KOPT-K1 (cell line): ENCODE data around the gene SEMA7A.

ENCODE experiments used
- H3K27ac ChIP-seq: fragments of 200-600 bp; sonication (generic); 2 replicates; pipeline ENCODE4 v1.5.1; 2016; ENCODE audit warnings: antibody characterized with exemption, mild to moderate bottlenecking, low read depth, low read length; ENCODE audit not compliant: poor library complexity, severe bottlenecking
- H3K36me3 ChIP-seq: fragments of 200-600 bp; sonication (generic); 2 replicates; pipeline ENCODE4 v1.5.1; 2017; ENCODE audit warnings: antibody characterized with exemption, mild to moderate bottlenecking, low read length, moderate library complexity; ENCODE audit not compliant: insufficient read depth
- H3K9me3 ChIP-seq: fragments of 200-600 bp; sonication (generic); 2 replicates; pipeline ENCODE4 v1.5.1; 2017; ENCODE audit warnings: antibody characterized with exemption, low read length, mild to moderate bottlenecking; ENCODE audit not compliant: insufficient read depth, poor library complexity, severe bottlenecking

The SEMA7A gene

DNA sequence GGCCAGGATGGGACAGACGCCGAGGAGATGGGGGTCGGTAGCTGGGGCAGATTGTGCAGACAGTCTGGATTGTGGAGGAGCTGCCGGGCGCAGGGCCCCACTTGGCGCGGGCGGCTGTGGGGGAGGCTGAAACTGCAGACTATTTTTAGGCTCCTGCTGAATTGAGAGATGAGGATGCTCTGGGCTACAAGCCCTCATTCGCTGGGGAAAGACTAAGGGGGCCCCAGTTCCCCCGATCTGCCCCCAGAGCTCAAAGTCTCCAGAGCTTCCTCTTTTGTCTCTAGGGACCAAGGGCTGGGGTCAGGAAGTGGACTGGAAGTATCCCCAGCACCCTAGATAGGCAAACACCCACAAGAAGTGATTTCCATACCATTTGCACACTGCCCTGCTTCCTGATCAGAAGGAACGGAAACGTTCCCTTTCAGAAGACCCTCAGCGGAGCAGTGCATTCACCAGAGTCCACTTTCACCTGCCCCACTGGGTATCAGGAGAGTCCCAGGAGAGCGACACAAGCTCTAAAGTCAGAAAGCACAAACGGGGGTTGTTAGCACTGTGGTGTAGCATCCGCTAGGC, 29.7 kb downstream of the SEMA7A start:
- Histone ChIP-seq H3K9me3 (no peaks in the 10 kb centered on the region), H3K27ac (peak overlapping the region; percentile 99)

DNA sequence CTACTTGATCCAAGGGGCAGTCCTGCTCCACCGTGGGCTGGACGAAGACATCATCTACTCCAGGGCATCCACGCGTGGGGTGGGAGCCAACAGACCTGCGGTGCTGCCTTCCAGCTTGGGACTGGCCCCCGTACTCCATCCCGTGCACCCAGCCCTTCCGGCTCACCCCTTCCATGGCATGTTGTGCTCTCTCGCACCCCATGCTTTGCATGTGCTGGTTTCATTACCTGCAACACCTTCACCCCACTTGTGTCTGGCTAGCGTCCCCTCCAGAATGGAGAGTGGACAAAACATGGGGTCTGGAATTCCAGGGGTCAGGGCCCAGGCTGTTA, 30.2 kb downstream of the SEMA7A start:
- no peaks in the 10 kb centered on the region for H3K9me3 ChIP-seq
- peak overlapping the region; percentile 99 for H3K27ac ChIP-seq
- peaks cover 14% of the 10 kb centered on the region; the same call in 1 of the 2 replicates for H3K36me3 ChIP-seq

More for the DNA sequence above, 29.7 kb downstream of the SEMA7A start:
- H3K36me3 ChIP-seq = peaks cover 19% of the 10 kb centered on the region; the same call in 1 of the 2 replicates

DNA sequence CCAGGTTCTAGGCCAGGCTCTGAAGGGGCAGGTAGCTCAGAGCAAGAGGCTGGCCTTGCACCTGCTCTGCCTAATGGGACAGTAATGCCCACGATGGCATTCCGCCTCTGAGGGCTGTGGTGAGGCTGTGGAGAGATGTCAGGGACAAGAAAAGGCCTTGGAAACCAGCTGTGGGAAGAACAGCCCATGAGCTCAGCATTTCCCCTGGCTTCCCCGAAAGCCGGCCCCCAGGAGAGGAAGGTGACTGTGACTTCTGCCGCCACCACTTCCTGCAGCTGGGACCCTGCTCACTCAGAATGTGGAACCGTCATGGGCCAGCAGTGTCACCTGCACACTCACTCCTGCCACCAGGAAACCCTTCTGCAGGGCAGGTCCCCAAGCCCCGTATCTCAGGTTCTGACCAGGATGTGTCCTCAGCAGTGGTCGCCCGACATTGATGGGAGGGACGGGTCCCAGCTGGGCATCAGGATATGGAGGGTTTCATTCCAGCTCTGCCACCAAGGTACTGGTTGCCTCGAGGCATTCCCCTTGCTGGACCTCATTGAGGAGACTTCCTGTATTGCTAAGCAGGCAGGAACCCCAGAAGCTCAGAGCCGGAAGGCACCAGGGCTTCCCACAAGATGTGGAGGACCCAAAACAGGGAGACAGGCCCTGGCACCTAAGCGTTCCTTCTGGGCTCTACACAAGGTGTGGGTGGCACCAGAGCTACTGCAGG, 30.7 kb downstream of the SEMA7A start:
- Histone ChIP-seq H3K36me3 (peaks cover 11% of the 10 kb centered on the region; the same call in 1 of the 2 replicates), H3K27ac (peak overlapping the region; percentile 99), H3K9me3 (no peaks in the 10 kb centered on the region)

DNA sequence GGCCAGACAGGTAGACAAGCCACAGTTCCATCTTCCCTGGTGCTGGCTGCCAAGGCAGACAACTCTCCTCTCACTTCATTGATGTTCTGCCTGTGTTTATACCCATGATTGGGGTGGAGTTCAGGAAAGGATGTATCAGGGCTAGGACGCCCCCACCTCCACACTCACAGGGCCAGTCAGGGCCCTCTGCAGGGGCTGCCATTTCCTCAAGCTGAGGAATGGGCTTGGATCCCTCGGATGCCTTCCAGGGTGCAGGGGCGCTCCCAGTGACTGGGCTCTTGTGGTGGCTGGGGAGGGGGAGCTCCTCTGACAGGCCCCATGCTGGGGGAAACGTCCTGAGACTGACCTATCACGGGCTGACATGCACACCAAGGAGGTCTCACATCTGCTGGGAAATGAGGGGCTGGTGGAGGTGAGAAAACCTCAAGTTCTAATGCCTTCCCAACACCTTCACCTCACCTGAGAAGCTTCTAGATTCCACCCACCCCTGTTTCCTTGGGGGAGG, 31.4 kb downstream of the SEMA7A start:
- Histone ChIP-seq H3K36me3 (0 out of 2 replicates have a peak, but pooled peaks cover 6% of the 10 kb centered on the region), H3K27ac (peak overlapping the region; percentile 99), H3K9me3 (no peaks in the 10 kb centered on the region)

DNA sequence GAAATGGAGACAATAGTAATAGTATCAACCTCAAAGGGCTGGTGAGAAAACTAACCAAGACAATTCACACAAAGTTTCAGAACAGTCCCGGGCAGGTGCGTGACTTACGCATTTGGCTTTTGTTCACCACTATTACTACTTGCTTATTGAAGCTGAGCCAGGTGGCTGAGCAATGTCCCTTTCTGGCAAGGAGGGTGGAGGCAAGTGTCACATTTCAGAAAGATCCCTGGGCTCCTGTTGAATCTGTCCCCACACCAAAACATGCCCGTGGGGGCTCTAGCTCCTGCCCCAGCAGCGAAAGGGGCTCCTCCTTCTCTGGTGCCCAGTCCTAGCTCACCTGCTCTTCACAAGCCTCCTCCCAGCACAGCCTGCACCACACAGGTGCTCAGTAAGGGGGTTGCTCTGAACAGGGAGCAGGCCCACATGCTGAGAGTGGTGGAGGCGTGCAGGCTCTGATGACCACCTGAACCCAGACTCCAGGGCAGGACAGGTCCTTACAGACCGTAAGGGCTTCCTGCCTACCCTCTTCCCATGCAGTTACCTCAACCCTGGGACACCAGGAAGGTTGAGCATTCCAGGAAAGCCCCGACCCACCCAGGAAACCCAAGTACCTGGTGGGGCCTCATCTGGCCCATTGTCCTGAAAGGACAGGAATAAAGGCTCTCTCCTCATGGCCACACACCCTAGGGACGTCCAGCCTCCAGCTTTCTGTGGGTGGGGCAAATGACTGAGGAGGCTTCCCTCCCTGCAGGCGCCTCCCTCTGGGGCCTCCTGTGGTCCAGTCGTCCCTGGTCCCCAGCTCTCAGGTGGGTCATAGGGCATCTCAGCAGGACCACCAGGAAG, 32.6 kb downstream of the SEMA7A start:
- H3K9me3 ChIP-seq = no peaks in the 10 kb centered on the region
- peak overlapping the region; percentile 99 for H3K27ac ChIP-seq
- H3K36me3 ChIP-seq = no peaks in the 10 kb centered on the region

DNA sequence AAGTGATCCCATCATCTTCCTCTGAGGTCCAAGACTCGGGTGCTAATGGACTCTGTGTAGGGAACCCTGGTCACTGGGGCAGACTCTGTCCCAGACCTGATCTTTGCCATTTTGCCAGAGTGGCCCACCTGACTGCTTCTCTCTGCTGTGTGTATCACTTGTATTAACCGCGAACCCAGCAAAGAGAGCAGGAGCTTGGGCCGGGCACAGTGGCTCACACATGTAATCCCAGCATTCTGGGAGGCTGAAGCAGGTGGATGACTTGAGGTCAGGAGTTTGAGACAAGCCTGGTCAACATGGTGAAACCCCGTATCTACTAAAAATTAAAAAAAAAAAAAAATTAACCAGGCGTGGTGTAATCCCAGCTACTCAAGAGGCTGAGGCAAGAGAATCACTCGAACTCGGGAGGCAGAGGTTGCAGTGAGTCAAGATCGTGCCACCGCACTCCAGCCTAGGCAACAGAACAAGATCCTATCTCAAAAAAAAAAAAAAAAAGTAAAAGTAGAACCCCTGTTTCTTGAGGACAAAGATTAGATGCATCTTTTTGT, 33.4 kb downstream of the SEMA7A start:
- H3K9me3 ChIP-seq = no peaks in the 10 kb centered on the region
- H3K27ac ChIP-seq = peak overlapping the region; percentile 99
- H3K36me3 ChIP-seq = no peaks in the 10 kb centered on the region

DNA sequence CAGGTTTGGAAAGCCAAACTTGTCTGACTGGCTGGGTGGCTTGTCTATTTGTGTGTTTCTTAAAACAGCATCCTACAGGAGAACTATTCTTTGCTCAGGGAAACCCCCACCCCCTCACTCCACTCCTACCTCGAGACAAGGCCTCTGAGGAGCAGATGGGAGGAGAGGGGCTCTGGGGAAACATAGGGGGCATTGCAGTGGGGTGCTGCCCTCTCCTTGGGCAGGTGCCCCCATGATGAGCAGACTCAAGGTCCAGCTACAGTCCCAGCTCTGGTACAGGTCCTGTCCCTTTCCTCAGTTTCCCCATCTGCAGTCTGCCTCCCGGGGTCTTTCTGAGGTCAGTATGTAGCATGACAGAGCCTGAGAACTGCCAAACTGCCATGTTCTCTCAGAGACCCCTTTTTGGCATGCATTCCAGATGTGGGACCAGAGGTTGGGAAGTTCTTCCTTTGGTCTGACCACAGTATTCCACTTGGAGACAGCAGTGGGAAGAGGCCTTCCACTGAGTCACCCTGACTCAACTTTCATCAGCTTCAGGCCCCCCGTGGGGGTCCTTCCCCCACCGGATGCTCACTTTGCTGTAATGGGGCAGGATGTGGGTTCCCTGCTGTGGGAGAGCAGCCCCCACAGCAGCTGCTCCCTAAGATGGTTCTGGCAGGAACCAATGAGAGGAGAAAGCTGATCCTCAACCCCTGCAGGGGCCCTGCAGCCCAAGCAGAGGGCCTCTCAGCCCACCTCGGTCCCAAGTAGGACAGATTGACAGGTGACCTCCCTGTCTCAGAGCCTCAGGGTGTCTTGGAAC, 34.0 kb downstream of the SEMA7A start:
- H3K9me3 ChIP-seq = no peaks in the 10 kb centered on the region
- H3K36me3 ChIP-seq = no peaks in the 10 kb centered on the region
- H3K27ac ChIP-seq = peak overlapping the region; percentile 99

DNA sequence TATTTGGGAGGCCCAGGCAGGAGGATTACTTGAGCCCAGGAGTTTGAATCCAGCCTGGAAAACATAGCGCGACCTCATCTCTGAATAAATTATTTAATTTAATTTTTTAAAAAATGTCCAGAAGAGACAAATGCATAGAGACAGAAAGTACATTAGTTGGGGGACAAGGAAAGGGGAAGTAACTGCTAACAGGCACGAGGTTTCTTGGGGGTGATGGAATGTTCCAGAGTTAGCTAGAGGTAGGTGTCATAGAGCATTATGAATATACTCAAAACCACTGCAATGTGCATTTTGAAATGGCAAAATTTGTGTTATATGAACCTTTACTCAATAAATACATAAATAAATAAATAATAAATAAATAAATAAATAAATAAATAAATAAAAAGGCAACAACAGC, 34.7 kb downstream of the SEMA7A start:
- H3K36me3 ChIP-seq = no peaks in the 10 kb centered on the region
- peak overlapping the region; percentile 99 for H3K27ac ChIP-seq
- no peaks in the 10 kb centered on the region for H3K9me3 ChIP-seq

DNA sequence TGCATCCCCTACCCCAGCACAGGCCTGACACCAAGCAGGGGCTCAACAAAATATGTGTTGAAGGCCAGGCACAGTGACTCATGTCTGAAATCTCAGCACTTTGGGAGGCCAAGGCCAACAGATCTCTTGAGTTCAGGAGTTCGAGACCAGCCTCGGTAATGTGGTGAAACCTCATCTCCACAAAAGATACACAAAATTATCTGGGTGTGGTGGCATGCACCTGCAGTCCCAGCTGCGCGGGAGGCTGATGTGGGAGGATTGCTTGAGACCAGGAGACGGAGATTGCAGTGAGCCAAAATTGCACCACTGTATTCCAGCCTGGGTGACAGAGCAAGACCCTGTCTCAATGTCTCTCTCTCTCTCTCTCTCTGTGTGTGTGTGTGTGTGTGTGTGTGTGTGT, 35.6 kb downstream of the SEMA7A start:
- H3K27ac ChIP-seq = peak overlapping the region; percentile 99
- H3K9me3 ChIP-seq = no peaks in the 10 kb centered on the region
- no peaks in the 10 kb centered on the region for H3K36me3 ChIP-seq

DNA sequence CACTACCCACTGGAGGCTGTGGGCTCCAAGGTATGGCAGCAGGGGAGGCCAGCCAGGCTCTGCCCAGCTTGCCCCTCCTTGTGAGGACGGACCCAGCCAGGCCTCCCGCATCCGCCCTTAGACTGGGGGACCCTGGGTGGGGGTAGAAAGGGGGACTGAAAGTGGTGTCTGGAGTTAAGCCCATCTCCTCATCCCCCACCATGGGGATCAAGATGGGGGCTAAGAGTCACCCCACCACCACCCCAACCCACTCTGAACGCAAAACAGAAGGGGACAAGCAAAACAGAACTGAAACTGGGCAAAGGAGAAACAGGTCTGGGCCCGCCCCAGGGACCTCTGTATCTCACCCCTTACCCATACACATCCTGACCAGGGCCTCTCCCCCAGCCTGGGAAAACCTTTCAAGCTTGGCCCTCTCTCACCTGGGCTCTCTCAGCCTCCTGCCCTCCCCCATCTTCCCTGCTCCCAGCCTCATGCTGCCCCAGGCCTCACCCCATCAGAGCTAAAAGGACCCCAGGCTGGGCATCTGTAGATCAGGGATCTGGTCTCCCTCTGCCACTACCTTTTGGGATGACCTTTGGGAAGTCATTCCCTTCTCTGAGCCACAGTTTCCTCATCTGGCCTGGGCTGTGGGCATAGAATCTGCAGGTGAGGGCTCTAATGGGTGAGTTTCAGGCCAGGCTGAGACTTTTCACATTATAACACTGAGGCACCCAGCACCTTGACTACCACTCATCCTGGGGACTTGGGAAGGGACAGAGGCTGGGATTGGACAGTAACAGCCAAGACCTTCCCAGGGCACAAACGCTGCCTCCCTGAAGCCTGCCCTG, 36.3 kb downstream of the SEMA7A start:
- peak overlapping the region; percentile 99 for H3K27ac ChIP-seq

DNA sequence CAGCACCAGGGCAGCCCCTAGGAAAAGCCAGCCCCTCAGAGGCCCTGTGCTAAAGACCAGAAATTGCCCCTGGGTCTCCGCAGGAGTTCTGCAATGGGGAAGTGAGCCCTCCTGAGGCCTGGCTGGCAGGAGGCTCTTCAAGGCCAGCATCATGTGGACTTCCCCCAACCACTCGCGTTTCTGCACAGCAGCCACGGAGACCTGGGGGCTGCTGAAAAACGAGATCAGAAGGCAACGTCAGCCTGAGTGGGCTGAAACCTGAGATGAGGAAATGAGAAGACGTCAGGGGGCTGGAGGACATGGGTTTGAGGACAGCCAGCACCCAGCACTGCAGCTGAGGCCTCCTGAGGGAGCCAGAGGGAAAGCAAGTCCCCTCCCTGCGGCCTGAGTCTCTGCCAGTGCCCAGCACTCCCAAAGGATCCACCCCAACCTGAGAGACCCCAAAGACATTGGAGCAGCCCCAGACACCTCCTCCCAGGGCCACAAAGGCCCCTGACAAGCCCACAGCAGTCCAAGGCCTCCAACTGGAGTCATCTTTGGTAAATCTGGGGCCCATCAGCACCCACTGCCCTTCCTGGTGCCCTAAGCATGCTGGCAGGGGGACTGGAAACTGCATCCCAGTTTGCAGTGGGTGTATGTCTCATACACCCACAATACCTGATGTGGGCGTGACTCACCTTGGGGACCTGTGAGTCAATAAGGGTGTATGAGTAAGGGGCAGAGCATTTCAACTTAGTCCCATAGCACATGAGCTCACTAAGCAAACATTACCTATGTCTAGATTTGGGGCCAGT, 37.1 kb downstream of the SEMA7A start:
- H3K9me3 ChIP-seq = no peaks in the 10 kb centered on the region
- peak overlapping the region; percentile 99 for H3K27ac ChIP-seq
- no peaks in the 10 kb centered on the region for H3K36me3 ChIP-seq

More for the DNA sequence above, 36.3 kb downstream of the SEMA7A start:
- H3K9me3 ChIP-seq = no peaks in the 10 kb centered on the region
- H3K36me3 ChIP-seq = no peaks in the 10 kb centered on the region

DNA sequence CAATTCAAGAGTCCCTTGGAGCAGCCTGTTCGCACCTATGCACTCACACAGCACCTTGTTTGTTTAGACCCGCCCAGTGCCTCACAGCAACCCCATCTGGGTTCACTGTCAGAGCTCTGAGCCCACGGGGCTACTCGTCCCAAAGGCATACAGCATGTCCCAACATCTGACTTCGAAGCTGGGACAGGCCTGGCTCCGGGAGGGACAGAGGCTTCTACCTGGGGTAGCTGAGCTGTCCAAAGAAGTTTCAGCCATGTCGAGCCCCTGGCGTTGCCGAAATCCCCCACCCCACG, 37.7 kb downstream of the SEMA7A start:
- Histone ChIP-seq H3K36me3 (no peaks in the 10 kb centered on the region), H3K27ac (peak overlapping the region; percentile 99), H3K9me3 (no peaks in the 10 kb centered on the region)
